Heart left ventricle (tissue), 13 donors: Measurements from ENCODE around the gene DRAM1.

Source experiments
- POLR2A ChIP-seq, 2 donors: fragments of 450-650 bp; IDR thresholded peaks; one replicate each; pipeline ENCODE4 v1.6.1; 2017; ENCODE audit warnings: antibody characterized with exemption in 2 of 2, mild to moderate bottlenecking in 2 of 2, moderate library complexity in 2 of 2
- TF ChIP-seq, protein P1 (sequence below), 12 donors: fragments of 200-600 bp; sonication (generic) in 4 of 12; IDR thresholded peaks; one replicate each; pipeline versions ENCODE4 v1.5.0 to v1.8.0; 2018 to 2022; ENCODE audit warnings: antibody characterized with exemption in 12 of 12, mild to moderate bottlenecking in 5 of 12
- donor health status: ischemic (EF 13 %, LVEDD 7.1; RV severe dilation, severe dysfunction).
- donor health status: DM: no; HTN: yes; CAD: no.
- donor health status: DM: no; HTN: no; CAD: no.
- donor health status: ischemic (EF 25% LVEDD 6.9; RV normal size, moderate dysfunction).
- donor health status: ischemic (EF 25% LVEDD 5.7; RV mildly dilated, moderate dysfunction).
- donor health status: ischemic (EF 35%, LVEDD 5.7; RV mildly dilated, moderate dysfunction).
- donor health status: nonischemic (EF 11% LVEDD 7.7; RV severe dilation, severe dysfunction).
- donor health status: DM: yes; HTN: yes; CAD: no.
- donor health status: PGD.
- donor health status: ischemic (EF 29% LVEDD 5.4; RV normal size, mild dysfunction).
- donor health status: nonischemic (EF 23%, LVEDD 6.1; RV moderate dilation, normal function).

DNA sequence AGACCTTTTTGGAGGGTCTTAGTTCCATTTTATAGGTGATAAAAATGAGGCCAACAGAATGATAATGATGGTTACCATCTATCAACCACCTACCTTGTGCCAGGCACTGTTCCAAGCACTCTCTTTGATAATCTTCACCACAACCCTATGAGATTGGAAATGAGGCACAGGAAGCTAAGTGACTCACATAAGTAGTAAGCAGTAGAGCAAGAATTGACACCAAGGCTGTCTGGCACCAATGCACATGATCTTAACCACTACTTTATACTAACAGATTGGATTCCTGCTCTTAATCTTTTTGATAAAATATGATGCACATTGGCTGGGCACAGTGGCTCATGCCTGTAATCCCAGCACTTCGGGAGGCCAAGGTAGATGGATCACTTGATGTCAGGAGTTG, 91.4 kb downstream of the DRAM1 start:
- TF ChIP-seq, protein P1, sequence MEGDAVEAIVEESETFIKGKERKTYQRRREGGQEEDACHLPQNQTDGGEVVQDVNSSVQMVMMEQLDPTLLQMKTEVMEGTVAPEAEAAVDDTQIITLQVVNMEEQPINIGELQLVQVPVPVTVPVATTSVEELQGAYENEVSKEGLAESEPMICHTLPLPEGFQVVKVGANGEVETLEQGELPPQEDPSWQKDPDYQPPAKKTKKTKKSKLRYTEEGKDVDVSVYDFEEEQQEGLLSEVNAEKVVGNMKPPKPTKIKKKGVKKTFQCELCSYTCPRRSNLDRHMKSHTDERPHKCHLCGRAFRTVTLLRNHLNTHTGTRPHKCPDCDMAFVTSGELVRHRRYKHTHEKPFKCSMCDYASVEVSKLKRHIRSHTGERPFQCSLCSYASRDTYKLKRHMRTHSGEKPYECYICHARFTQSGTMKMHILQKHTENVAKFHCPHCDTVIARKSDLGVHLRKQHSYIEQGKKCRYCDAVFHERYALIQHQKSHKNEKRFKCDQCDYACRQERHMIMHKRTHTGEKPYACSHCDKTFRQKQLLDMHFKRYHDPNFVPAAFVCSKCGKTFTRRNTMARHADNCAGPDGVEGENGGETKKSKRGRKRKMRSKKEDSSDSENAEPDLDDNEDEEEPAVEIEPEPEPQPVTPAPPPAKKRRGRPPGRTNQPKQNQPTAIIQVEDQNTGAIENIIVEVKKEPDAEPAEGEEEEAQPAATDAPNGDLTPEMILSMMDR (IDR thresholded peaks at IDR 0.05), result no peak
- no peak for TF ChIP-seq POLR2A (IDR thresholded peaks at IDR 0.05)
